Measurements from ENCODE around the gene LRSAM1. TPM values are rescaled to one million over a fixed set of nuclear protein-coding genes. Genes with fewer than 3 reads are reported as not detected.
"Not testable (repeated sequence)": the region's sequence is repeated elsewhere in the genome, so short reads cannot be mapped to it uniquely, and the experiment has no call there.

The LRSAM1 gene
- total RNA-seq, 3 donors from 2014 or later: 16.8 to 29.0 (median 17.9) TPM

DNA sequence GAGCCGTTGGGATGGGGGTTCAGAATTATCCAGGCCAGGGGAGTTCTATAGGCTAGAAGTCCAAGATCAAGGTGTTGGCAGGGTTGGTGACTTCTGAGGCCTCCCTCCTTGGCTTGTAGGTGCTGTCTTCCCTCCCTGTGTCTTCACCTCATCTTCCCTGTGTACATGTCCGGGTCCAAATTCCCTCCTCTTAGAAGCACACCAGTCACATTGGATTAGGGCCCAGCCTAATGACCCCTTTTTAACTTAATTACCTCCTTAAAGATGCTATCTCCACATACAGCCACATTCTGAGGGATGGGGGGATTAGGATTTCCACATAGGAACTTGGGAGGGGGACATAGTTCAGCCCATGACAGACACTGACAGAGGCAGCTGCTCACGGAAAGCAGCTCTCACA is 12.1 kb downstream of the LRSAM1 start:
- ATAC-seq (no peak), DNase-seq (no peak)
- no peak overlapping the region for H3K4me3 ChIP-seq
- H3K4me1 ChIP-seq (ENCODE audit: low read depth): no peaks in the 10 kb centered on the region
- H3K9me3 ChIP-seq: no peaks in the 10 kb centered on the region
- TF ChIP-seq, protein P1, sequence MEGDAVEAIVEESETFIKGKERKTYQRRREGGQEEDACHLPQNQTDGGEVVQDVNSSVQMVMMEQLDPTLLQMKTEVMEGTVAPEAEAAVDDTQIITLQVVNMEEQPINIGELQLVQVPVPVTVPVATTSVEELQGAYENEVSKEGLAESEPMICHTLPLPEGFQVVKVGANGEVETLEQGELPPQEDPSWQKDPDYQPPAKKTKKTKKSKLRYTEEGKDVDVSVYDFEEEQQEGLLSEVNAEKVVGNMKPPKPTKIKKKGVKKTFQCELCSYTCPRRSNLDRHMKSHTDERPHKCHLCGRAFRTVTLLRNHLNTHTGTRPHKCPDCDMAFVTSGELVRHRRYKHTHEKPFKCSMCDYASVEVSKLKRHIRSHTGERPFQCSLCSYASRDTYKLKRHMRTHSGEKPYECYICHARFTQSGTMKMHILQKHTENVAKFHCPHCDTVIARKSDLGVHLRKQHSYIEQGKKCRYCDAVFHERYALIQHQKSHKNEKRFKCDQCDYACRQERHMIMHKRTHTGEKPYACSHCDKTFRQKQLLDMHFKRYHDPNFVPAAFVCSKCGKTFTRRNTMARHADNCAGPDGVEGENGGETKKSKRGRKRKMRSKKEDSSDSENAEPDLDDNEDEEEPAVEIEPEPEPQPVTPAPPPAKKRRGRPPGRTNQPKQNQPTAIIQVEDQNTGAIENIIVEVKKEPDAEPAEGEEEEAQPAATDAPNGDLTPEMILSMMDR (IDR thresholded peaks at IDR 0.05): no peak
- H3K36me3 ChIP-seq (ENCODE audit: low read depth): peaks cover 4% of the 10 kb centered on the region
- intact Hi-C loops (cut with DNase I, micrococcal nuclease): no loop called here

DNA sequence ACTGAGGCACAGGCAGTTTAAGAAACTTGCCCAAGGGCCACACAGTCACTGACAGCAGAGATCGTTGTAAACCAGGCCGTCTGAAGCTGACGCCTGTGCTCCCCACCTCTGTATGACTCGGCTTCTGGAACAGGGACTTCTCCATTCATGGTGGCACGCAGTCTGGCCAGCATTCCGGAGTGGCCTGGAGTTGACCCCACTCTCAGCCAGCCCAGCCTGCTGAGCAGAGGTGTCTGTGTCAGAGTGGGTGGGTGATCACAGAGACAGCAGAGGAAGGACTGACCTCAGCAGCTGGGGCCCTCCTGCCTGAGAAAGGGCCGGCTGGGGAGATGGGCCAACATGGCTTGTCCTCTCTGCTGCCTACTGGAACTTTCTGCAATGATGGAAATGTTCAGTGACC is 12.6 kb downstream of the LRSAM1 start:
- Histone ChIP-seq H3K36me3 (ENCODE audit: low read depth) (peaks cover 4% of the 10 kb centered on the region), H3K9me3 (no peaks in the 10 kb centered on the region), H3K4me1 (ENCODE audit: low read depth) (no peaks in the 10 kb centered on the region), H3K4me3 (no peak overlapping the region)
- TF ChIP-seq, protein P1 (IDR thresholded peaks at IDR 0.05): no peak
- ATAC-seq (no peak), DNase-seq (no peak)
- intact Hi-C loops (cut with DNase I, micrococcal nuclease): no loop called here

DNA sequence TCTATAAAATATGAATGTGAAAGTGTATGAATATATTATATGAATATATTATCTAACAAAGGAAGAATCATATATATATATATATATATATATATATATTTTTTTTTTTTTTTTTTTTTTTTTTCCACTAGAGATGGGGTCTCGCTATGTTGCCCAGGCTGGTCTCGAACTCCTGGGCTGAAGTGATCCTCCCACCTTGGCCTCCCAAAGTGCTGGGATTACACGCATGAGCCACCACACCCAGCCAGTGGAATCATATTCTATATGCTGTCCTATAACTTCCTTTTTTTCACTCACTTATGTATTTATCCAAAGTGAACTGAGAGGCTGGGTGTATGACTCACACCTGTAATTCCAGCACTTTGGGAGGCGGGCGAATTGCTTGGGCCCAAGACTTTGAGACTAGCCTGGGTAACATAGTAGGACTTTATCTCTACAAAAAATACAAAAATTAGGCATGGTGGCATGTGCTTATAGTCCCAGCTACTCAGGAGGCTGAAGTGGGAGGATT is 15.2 kb downstream of the LRSAM1 start:
- H3K36me3 ChIP-seq (ENCODE audit: low read depth); intact Hi-C loops (cut with DNase I, micrococcal nuclease): not testable (repeated sequence)
- peak; percentile 26 for ATAC-seq

DNA sequence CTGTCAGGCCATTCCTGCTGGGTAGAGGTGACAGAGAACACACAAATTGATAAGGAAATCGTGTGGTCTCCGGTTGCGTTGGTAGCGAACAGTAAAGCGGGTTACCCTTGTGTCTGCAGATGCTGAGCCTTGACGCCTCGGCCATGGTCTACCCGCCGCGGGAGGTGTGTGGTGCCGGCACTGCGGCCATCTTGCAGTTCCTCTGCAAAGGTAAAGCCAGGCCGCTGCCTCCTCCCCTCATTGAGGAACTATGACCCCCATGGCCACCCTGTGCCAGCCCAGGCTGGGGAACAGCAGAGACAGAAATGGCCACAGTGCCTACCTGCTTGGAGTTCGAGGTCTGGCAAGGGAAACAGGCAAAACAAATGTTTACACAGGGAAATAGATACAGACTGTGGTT is 16.3 kb downstream of the LRSAM1 start:
- intact Hi-C loops (cut with DNase I, micrococcal nuclease): no loop called here
- no peak overlapping the region for H3K4me3 ChIP-seq
- H3K9me3 ChIP-seq: no peaks in the 10 kb centered on the region
- H3K36me3 ChIP-seq (ENCODE audit: low read depth): no peaks in the 10 kb centered on the region
- ATAC-seq: no peak
- H3K4me1 ChIP-seq (ENCODE audit: low read depth): no peaks in the 10 kb centered on the region
- TF ChIP-seq, protein P1 (IDR thresholded peaks at IDR 0.05): no peak
- DNase-seq: no peak

More for the DNA sequence above, 15.2 kb downstream of the LRSAM1 start:
- not testable (repeated sequence) for H3K9me3 ChIP-seq; DNase-seq; H3K4me1 ChIP-seq (ENCODE audit: low read depth); H3K4me3 ChIP-seq

DNA sequence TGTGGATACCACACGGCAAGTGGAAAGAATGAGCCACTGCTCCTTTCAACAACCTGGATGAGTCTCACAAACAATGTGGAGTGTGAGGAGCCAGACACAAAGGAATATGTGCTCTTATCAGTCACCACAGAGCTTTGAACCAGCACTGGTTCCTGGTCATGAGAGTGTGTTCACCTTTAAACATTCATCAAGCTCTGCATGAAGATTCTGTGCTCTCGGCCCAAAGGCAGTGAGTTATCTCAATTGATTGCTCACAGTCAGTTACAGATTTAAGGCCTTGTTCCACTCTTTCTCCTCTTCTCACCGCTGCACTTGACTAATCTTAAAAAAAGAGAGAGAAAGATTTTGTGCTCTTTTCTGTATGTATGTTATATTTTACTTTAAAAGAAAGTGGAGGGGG is 19.4 kb downstream of the LRSAM1 start:
- DNase-seq (no peak), ATAC-seq (no peak)
- TF ChIP-seq, protein P1 (IDR thresholded peaks at IDR 0.05): no peak
- H3K4me1 ChIP-seq (ENCODE audit: low read depth): no peaks in the 10 kb centered on the region
- no peaks in the 10 kb centered on the region for H3K9me3 ChIP-seq
- no peak overlapping the region for H3K4me3 ChIP-seq
- intact Hi-C loops (cut with DNase I, micrococcal nuclease): no loop called here
- no peaks in the 10 kb centered on the region for H3K36me3 ChIP-seq (ENCODE audit: low read depth)

DNA sequence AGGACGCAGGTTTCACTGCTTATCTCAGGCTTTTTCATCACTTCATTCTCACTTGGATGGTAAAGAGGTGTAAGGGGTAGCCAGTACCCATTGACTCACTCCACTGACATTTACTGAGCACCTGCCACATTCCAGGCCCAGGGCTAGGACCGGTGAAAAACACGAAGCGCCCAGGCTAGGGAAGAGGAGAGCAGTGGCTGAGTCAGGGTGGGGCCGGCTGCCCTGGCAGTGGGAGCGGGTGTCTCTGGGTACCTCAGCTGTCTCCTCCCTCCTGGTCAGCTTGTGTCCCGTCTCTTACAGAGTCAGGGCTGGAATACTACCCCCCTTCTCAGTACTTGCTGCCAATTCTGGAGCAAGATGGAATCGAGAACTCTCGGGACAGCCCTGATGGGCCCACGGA is 22.2 kb downstream of the LRSAM1 start:
- Histone ChIP-seq H3K4me1 (ENCODE audit: low read depth) (no peaks in the 10 kb centered on the region), H3K36me3 (ENCODE audit: low read depth) (no peaks in the 10 kb centered on the region), H3K4me3 (no peak overlapping the region), H3K9me3 (no peaks in the 10 kb centered on the region)
- ATAC-seq (no peak), DNase-seq (no peak)
- intact Hi-C loops (cut with DNase I, micrococcal nuclease): no loop called here
- TF ChIP-seq, protein P1 (IDR thresholded peaks at IDR 0.05): no peak
